Measurements from ENCODE around the gene GTPBP6.

- TF ChIP-seq CTCF (IDR thresholded peaks at IDR 0.05; ENCODE audit: insufficient read depth, low read length, poor library complexity, severe bottlenecking): no peak
- TF ChIP-seq EZH2phosphoT487 (conservative IDR thresholded peaks at IDR 0.05; ENCODE audit: low read length): no peak
Measured at GRCh38 chrX:340641-341423, 22.2 kb upstream of the GTPBP6 start.

All from SU-DHL-6 (cell line).